A549 (cell line): ENCODE results near the gene CACNA1D. TPM values are rescaled to one million over a fixed set of nuclear protein-coding genes. Genes with fewer than 3 reads are reported as not detected.

Source experiments
- ATAC-seq, 2 experiments: fragments of 200-7000 bp in 1 of 2; fragments of >200 bp in 1 of 2; cut with Nextera tagmentation in 1 of 2; cut with Tn5 transposase in 1 of 2; 3 replicates each; pipeline versions ENCODE4 v1.8.0 to v1.9.1; 2018 to 2020; ENCODE audit warnings: mild to moderate bottlenecking in 1 of 2, moderate library complexity in 1 of 2
- CTCF ChIA-PET: fragments of 300-600 bp; sonication (Branson Sonifier 250); formaldehyde crosslinking; extraction: SDS; loops from one replicate; lab custom pipeline; 2021; ENCODE audit warnings: antibody characterized with exemption, inconsistent platforms; lab: Yijun Ruan, JAX
- POLR2A ChIA-PET: fragments of 350-600 bp; formaldehyde crosslinking; extraction: SDS; loops from one replicate; lab custom pipeline; 2021; ENCODE audit warnings: antibody characterized with exemption, inconsistent platforms; lab: Yijun Ruan, JAX
- DNase-seq, 2 experiments: peaks; one replicate each; pipeline versions ENCODE4 v3.0.0 to v3.0.0-alpha.2; 2011 to 2016; ENCODE audit warnings: low read depth in 1 of 2, low spot score in 1 of 2
- FAIRE-seq: peaks from 2 replicates; lab custom pipeline; 2011; peaks lifted over from hg19 to GRCh38; lab: Jason Lieb, UNC
- H3K27ac ChIP-seq, 2 experiments: fragments of >200 bp; sonication (Bioruptor Twin); formaldehyde crosslinking; 3 replicates each; pipeline ENCODE4 v1.5.1; 2016 to 2017
- H3K4me1 ChIP-seq: fragments of >200 bp; sonication (Bioruptor Twin); formaldehyde crosslinking; 3 replicates; pipeline ENCODE4 v1.6.1; 2016
- H3K4me2 ChIP-seq: fragments of >200 bp; sonication (Bioruptor Twin); formaldehyde crosslinking; 3 replicates; pipeline ENCODE4 v1.6.1; 2016
- H3K4me3 ChIP-seq: fragments of >200 bp; sonication (Bioruptor Twin); formaldehyde crosslinking; 3 replicates; pipeline ENCODE4 v1.5.1; 2016
- H3K9me3 ChIP-seq: fragments of >200 bp; sonication (Bioruptor Twin); formaldehyde crosslinking; 3 replicates; pipeline ENCODE4 v1.6.1; 2016
- CEBPB ChIP-seq, 2 experiments: fragments of >200 bp in 1 of 2; sonication (Bioruptor Twin) in 1 of 2; formaldehyde crosslinking in 1 of 2; IDR thresholded peaks; 2 replicates each; pipeline ENCODE4 v1.6.1; 2012 to 2016
- CHD4 ChIP-seq: fragments of 200-600 bp; sonication (generic); IDR thresholded peaks from 2 replicates; pipeline ENCODE4 v1.6.1; 2016; ENCODE audit warnings: antibody characterized with exemption, mild to moderate bottlenecking, borderline replicate concordance
- FOXS1 ChIP-seq: fragments of 250-450 bp; sonication (Bioruptor Pico); IDR thresholded peaks from 2 replicates; pipeline ENCODE4 v1.5.0; 2020; ENCODE audit warnings: mild to moderate bottlenecking, moderate library complexity
- JUNB ChIP-seq: fragments of >200 bp; sonication (Bioruptor Twin); formaldehyde crosslinking; IDR thresholded peaks from 2 replicates; pipeline ENCODE4 v1.6.1; 2016
- KDM5A ChIP-seq: fragments of 200-600 bp; sonication (generic); IDR thresholded peaks from 2 replicates; pipeline ENCODE4 v1.6.1; 2016; ENCODE audit warnings: antibody characterized with exemption, mild to moderate bottlenecking
- MAFK ChIP-seq: fragments of 450-650 bp; IDR thresholded peaks from 2 replicates; pipeline ENCODE4 v1.6.1; 2014; ENCODE audit not compliant: partially characterized antibody
- MAZ ChIP-seq: fragments of 150-350 bp; IDR thresholded peaks from 2 replicates; pipeline ENCODE4 v1.6.1; 2014; ENCODE audit warnings: antibody characterized with exemption, low read depth, low read length, borderline replicate concordance
- RAD21 ChIP-seq, 2 experiments: fragments of >200 bp in 1 of 2; sonication (Bioruptor Twin) in 1 of 2; formaldehyde crosslinking in 1 of 2; IDR thresholded peaks in 1 of 2; conservative IDR thresholded peaks in 1 of 2; 2 replicates in 1 of 2; 3 replicates in 1 of 2; pipeline ENCODE4 v1.6.1; 2012 to 2018; ENCODE audit warnings: inconsistent platforms in 1 of 2
- RCOR1 ChIP-seq: fragments of 150-350 bp; IDR thresholded peaks from 2 replicates; pipeline ENCODE4 v1.6.1; 2014; ENCODE audit warnings: antibody characterized with exemption, low read length, low read depth
- SMC3 ChIP-seq: fragments of >200 bp; sonication (Bioruptor Twin); formaldehyde crosslinking; IDR thresholded peaks from 3 replicates; pipeline ENCODE4 v1.6.1; 2018; ENCODE audit warnings: inconsistent platforms
- ZFP36 ChIP-seq: fragments of 450-650 bp; IDR thresholded peaks from 2 replicates; pipeline ENCODE4 v1.6.1; 2014; ENCODE audit warnings: borderline replicate concordance; ENCODE audit not compliant: partially characterized antibody
- WGBS: methylation state at CpG from one replicate; pipeline ENCODE4 v1.1.6; 2017; ENCODE audit errors: missing lambda C conversion rate; 5-methylcytosine and 5-hydroxymethylcytosine counted together
- polyA plus RNA-seq, 4 experiments: library from polyadenylated mRNA; depleted of rRNA in 3 of 4; stranded (reverse); fragments of >200 nt; fragmentation: RNase III in 1 of 4; extraction: RNeasy Plus Mini Kit Qiagen cat#74134 plus additional on column Dnase treatment in 1 of 4; gene quantifications; 2 replicates in 3 of 4; 3 replicates in 1 of 4; pipeline ENCODE4 v1.2.3, GENCODE V29; 2011 to 2017
- TF ChIP-seq, protein P1 (sequence below): fragments of 150-350 bp; IDR thresholded peaks from 2 replicates; pipeline ENCODE4 v1.6.1; 2014; ENCODE audit warnings: low read depth, mild to moderate bottlenecking, low read length
- TF ChIP-seq, protein P2 (sequence below): IDR thresholded peaks from 2 replicates; pipeline ENCODE4 v1.6.1; 2012
- TF ChIP-seq, protein P3 (sequence below): fragments of 200-600 bp; sonication (generic); IDR thresholded peaks from 2 replicates; pipeline ENCODE4 v1.6.1; 2016; ENCODE audit warnings: antibody characterized with exemption, mild to moderate bottlenecking, moderate library complexity

The CACNA1D gene
- polyA plus RNA-seq, 2 of the 4 experiments (the other 2 are of a cell fraction), result 1.1 to 10.7 TPM

- ATAC-seq (no peak), FAIRE-seq (no peak), DNase-seq (no peak)
- POLR2A ChIA-PET, result no interaction called here
- 94% methylated on average over 4 of the region's 4 CpGs for WGBS
- no peak overlapping the region for H3K27ac ChIP-seq
- H3K4me2 ChIP-seq, result no peak overlapping the region
- H3K4me3 ChIP-seq, result no peak overlapping the region
- TF ChIP-seq FOXS1 (CRISPR knock-in tag) (no peak), MAZ (no peak), CEBPB (IDR thresholded peaks at IDR 0.05) (no peak), JUNB (no peak), ZFP36 (no peak), KDM5A (no peak), CHD4 (no peak)
- TF ChIP-seq, protein P1, sequence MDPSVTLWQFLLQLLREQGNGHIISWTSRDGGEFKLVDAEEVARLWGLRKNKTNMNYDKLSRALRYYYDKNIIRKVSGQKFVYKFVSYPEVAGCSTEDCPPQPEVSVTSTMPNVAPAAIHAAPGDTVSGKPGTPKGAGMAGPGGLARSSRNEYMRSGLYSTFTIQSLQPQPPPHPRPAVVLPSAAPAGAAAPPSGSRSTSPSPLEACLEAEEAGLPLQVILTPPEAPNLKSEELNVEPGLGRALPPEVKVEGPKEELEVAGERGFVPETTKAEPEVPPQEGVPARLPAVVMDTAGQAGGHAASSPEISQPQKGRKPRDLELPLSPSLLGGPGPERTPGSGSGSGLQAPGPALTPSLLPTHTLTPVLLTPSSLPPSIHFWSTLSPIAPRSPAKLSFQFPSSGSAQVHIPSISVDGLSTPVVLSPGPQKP, result no peak
- TF ChIP-seq, protein P2, sequence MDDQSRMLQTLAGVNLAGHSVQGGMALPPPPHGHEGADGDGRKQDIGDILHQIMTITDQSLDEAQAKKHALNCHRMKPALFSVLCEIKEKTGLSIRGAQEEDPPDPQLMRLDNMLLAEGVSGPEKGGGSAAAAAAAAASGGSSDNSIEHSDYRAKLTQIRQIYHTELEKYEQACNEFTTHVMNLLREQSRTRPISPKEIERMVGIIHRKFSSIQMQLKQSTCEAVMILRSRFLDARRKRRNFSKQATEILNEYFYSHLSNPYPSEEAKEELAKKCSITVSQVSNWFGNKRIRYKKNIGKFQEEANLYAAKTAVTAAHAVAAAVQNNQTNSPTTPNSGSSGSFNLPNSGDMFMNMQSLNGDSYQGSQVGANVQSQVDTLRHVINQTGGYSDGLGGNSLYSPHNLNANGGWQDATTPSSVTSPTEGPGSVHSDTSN, result no peak
- H3K4me1 ChIP-seq, result no peaks in the 10 kb centered on the region
- CTCF ChIA-PET, result no interaction called here
- no peaks in the 10 kb centered on the region for H3K9me3 ChIP-seq
These were observed 60.2 kb downstream of the CACNA1D start for GRCh38 chr3:53554559-53555067.

DNA sequence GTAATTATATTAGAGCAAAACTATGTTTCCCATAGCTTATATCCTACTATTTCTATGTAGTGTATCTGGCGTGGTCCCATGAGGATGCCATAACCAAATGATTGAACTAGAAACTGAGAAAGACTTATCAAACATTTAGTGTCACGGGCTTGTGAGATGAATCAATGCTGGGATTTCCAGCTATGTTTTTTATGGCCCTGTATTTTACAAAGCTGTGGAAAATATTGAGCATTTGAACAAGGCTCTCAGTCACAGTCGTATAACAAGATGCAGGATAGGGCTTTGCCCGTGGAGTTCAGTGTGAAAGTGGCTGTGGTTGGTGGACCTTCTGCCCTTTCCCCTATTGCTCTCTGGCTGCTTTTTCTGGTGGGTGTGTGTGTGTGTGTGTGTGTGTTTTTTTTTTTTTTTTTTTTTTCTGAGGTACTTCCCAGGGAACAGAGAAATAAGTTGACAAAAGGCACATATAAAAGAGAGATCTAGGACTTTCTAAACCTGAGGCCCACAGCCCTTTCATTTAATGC is 60.7 kb downstream of the CACNA1D start:
- H3K4me2 ChIP-seq, result no peak overlapping the region
- H3K4me3 ChIP-seq, result no peak overlapping the region
- ChIA-PET CTCF (no interaction called here), POLR2A (no interaction called here)
- no peaks in the 10 kb centered on the region for H3K4me1 ChIP-seq
- 86% methylated on average over 4 of the region's 4 CpGs for WGBS
- DNase-seq (no peak), FAIRE-seq (no peak), ATAC-seq (no peak)
- no peaks in the 10 kb centered on the region for H3K9me3 ChIP-seq
- H3K27ac ChIP-seq, result no peak overlapping the region
- TF ChIP-seq SMC3 (no peak), RAD21 (conservative IDR thresholded peaks at IDR 0.05 in 1 of 2, IDR thresholded peaks at IDR 0.05 in 1 of 2) (no peak)
- TF ChIP-seq, protein P3, sequence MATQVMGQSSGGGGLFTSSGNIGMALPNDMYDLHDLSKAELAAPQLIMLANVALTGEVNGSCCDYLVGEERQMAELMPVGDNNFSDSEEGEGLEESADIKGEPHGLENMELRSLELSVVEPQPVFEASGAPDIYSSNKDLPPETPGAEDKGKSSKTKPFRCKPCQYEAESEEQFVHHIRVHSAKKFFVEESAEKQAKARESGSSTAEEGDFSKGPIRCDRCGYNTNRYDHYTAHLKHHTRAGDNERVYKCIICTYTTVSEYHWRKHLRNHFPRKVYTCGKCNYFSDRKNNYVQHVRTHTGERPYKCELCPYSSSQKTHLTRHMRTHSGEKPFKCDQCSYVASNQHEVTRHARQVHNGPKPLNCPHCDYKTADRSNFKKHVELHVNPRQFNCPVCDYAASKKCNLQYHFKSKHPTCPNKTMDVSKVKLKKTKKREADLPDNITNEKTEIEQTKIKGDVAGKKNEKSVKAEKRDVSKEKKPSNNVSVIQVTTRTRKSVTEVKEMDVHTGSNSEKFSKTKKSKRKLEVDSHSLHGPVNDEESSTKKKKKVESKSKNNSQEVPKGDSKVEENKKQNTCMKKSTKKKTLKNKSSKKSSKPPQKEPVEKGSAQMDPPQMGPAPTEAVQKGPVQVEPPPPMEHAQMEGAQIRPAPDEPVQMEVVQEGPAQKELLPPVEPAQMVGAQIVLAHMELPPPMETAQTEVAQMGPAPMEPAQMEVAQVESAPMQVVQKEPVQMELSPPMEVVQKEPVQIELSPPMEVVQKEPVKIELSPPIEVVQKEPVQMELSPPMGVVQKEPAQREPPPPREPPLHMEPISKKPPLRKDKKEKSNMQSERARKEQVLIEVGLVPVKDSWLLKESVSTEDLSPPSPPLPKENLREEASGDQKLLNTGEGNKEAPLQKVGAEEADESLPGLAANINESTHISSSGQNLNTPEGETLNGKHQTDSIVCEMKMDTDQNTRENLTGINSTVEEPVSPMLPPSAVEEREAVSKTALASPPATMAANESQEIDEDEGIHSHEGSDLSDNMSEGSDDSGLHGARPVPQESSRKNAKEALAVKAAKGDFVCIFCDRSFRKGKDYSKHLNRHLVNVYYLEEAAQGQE, result no peak

DNA sequence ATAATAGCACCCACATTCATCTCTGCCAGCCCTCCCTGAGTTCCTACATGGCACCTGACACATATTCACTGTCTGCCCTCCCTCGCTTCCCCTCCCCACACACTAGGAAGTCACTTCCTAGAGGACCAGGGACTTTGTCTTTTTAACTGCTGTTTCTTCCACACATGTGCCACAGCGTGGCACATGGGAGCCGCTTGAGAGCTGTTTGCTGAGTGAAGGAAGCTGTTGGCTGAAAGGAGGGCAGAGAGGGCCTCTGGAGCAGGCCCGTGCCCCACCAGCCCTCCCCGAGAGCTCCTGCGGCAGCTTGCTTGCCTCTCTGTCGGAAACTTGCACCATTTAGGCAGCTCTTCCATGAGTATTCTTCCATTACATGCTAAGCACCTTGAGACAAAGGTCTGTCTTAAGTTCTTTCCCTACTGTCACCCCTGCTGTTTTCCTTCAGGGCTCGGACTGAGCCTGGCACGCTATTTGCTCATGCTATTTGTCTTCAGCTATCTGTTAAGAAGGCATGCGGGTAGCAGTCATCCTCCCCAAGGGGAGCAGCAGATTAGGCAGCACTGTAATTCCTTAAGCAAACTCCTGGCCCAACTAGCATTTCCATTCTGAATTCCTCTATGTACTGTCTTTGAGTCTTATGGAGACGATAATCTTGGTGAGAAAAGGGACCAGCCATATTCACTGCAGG is 72.2 kb downstream of the CACNA1D start:
- POLR2A ChIA-PET, result no interaction called here
- no peak overlapping the region for H3K4me2 ChIP-seq
- FAIRE-seq (no peak), DNase-seq (no peak), ATAC-seq (no peak)
- no peak overlapping the region for H3K27ac ChIP-seq
- H3K4me1 ChIP-seq, result peaks cover 10% of the 10 kb centered on the region
- 87% methylated on average over 11 of the region's 11 CpGs for WGBS
- no peaks in the 10 kb centered on the region for H3K9me3 ChIP-seq
- no peak for TF ChIP-seq RCOR1
- no peak for TF ChIP-seq MAFK
- no peak for TF ChIP-seq FOXS1 (CRISPR knock-in tag)
- CTCF ChIA-PET, result no interaction called here
- no peak overlapping the region for H3K4me3 ChIP-seq
